Measurements from ENCODE around the gene PCDHGA10. TPM values are rescaled to one million over a fixed set of nuclear protein-coding genes. Genes with fewer than 3 reads are reported as not detected.

PCDHGA10 gene
- total RNA-seq, 1 donor: 13.2 TPM

Other genes with a start within 250 kb of the PCDHGA10 start
- under 0.01 and 0.14 TPM in 2 replicates for gene PCDHB7, start 240.3 kb upstream of the PCDHGA10 start, total RNA-seq
- 0.29 TPM in 1 of 2 replicates, not detected in the other for gene PCDHB8, start 235.2 kb upstream of the PCDHGA10 start, total RNA-seq
- gene PCDHB16, start 230.6 kb upstream of the PCDHGA10 start, total RNA-seq: under 0.01 and 0.14 TPM in 2 replicates
- gene PCDHB9, start 225.8 kb upstream of the PCDHGA10 start, total RNA-seq: 0.14 TPM in 1 of 2 replicates, not detected in the other
- 0.22 and 0.43 TPM in 2 replicates for gene PCDHB10, start 220.6 kb upstream of the PCDHGA10 start, total RNA-seq
- gene PCDHB11, start 213.4 kb upstream of the PCDHGA10 start, total RNA-seq: under 0.01 and 0.29 TPM in 2 replicates
- under 0.01 TPM in 1 of 2 replicates, not detected in the other for gene PCDHB12, start 204.3 kb upstream of the PCDHGA10 start, total RNA-seq
- gene PCDHB13, start 199.1 kb upstream of the PCDHGA10 start, total RNA-seq: 0.22 and 0.29 TPM in 2 replicates
- gene PCDHB14, start 189.6 kb upstream of the PCDHGA10 start, total RNA-seq: 0.29 and 0.44 TPM in 2 replicates
- under 0.01 and 0.14 TPM in 2 replicates for gene PCDHB15, start 167.6 kb upstream of the PCDHGA10 start, total RNA-seq
- gene SLC25A2, start 108.9 kb upstream of the PCDHGA10 start, total RNA-seq: 0.44 and 2.0 TPM in 2 replicates
- 43.1 and 61.6 TPM in 2 replicates for gene TAF7, start 92.2 kb upstream of the PCDHGA10 start, total RNA-seq
- gene PCDHGA1, start 82.5 kb upstream of the PCDHGA10 start, total RNA-seq: 0.43 and 0.88 TPM in 2 replicates
- gene PCDHGA2, start 74.2 kb upstream of the PCDHGA10 start, total RNA-seq: 2.0 and 6.3 TPM in 2 replicates
- gene PCDHGA3, start 69.2 kb upstream of the PCDHGA10 start, total RNA-seq: 4.0 and 5.5 TPM in 2 replicates
- gene PCDHGB1, start 62.9 kb upstream of the PCDHGA10 start, total RNA-seq: 1.8 and 1.9 TPM in 2 replicates
- gene PCDHGA4, start 58.0 kb upstream of the PCDHGA10 start, total RNA-seq: 5.0 and 6.1 TPM in 2 replicates
- gene PCDHGB2, start 53.0 kb upstream of the PCDHGA10 start, total RNA-seq: 2.2 and 3.1 TPM in 2 replicates
- 1.5 and 1.9 TPM in 2 replicates for gene PCDHGA5, start 48.8 kb upstream of the PCDHGA10 start, total RNA-seq
- 2.6 and 3.3 TPM in 2 replicates for gene PCDHGB3, start 42.7 kb upstream of the PCDHGA10 start, total RNA-seq
- 4.3 and 4.8 TPM in 2 replicates for gene PCDHGA6, start 39.1 kb upstream of the PCDHGA10 start, total RNA-seq
- gene PCDHGA7, start 30.2 kb upstream of the PCDHGA10 start, total RNA-seq: 4.3 and 7.7 TPM in 2 replicates
- gene PCDHGB4, start 25.3 kb upstream of the PCDHGA10 start, total RNA-seq: 28.2 and 30.4 TPM in 2 replicates
- 2.4 and 3.3 TPM in 2 replicates for gene PCDHGA8, start 20.4 kb upstream of the PCDHGA10 start, total RNA-seq
- 27.3 and 27.4 TPM in 2 replicates for gene PCDHGB5, start 15.0 kb upstream of the PCDHGA10 start, total RNA-seq
- gene PCDHGA9, start 10.2 kb upstream of the PCDHGA10 start, total RNA-seq: 4.6 and 6.2 TPM in 2 replicates
- 4.3 and 5.3 TPM in 2 replicates for gene PCDHGB6, start 5.0 kb upstream of the PCDHGA10 start, total RNA-seq
- gene PCDHGB7, start 4.7 kb downstream of the PCDHGA10 start, total RNA-seq: 7.6 and 14.0 TPM in 2 replicates
- gene PCDHGA11, start 8.1 kb downstream of the PCDHGA10 start, total RNA-seq: 12.7 and 19.2 TPM in 2 replicates
- 30.0 and 37.5 TPM in 2 replicates for gene PCDHGA12, start 17.5 kb downstream of the PCDHGA10 start, total RNA-seq
- 81.9 and 107 TPM in 2 replicates for gene PCDHGC3, start 63.0 kb downstream of the PCDHGA10 start, total RNA-seq
- 4.4 and 5.0 TPM in 2 replicates for gene PCDHGC4, start 72.0 kb downstream of the PCDHGA10 start, total RNA-seq
- 3.9 and 6.6 TPM in 2 replicates for gene PCDHGC5, start 76.1 kb downstream of the PCDHGA10 start, total RNA-seq
- 14.9 and 38.7 TPM in 2 replicates for gene DIAPH1, start 206.0 kb downstream of the PCDHGA10 start, total RNA-seq
- 38.1 and 71.7 TPM in 2 replicates for gene HDAC3, start 223.9 kb downstream of the PCDHGA10 start, total RNA-seq
- gene RELL2, start 224.0 kb downstream of the PCDHGA10 start, total RNA-seq: 6.7 and 9.6 TPM in 2 replicates
- 25.2 and 26.3 TPM in 2 replicates for gene FCHSD1, start 238.4 kb downstream of the PCDHGA10 start, total RNA-seq

Data from placental pericyte (primary cell).